ENCODE data around the gene ANGPTL7.

GRCh38 chr1:11237356-11237755 lies 48.2 kb downstream of the ANGPTL7 start:
- TF ChIP-seq EP300 (IDR thresholded peaks at IDR 0.05), result no peak
- TF ChIP-seq SMC3 (IDR thresholded peaks at IDR 0.05), result no peak
- TF ChIP-seq POLR2A (IDR thresholded peaks at IDR 0.05; ENCODE audit: low read length), result no peak
- TF ChIP-seq CTCF (IDR thresholded peaks at IDR 0.05), result no peak
- TF ChIP-seq POLR2AphosphoS2 (conservative IDR thresholded peaks at IDR 0.05; ENCODE audit: low read length), result no peak

Data from A549 (cell line).